Osteocyte (in vitro differentiated cells): ENCODE results near the gene WWP2. TPM values are rescaled to one million over a fixed set of nuclear protein-coding genes. Genes with fewer than 3 reads are reported as not detected.
A peak's percentile ranks its signal among the peaks of the same experiment; 100 is the strongest.

Experiments
- DNase-seq: peaks from one replicate; pipeline ENCODE4 v3.0.0; 2021; ENCODE audit warnings: mixed read lengths; ENCODE audit not compliant: unreplicated experiment; ENCODE audit errors: extremely low spot score
- H3K27ac Mint-ChIP-seq: one replicate; pipeline ENCODE4 v1.8.0; 2021; ENCODE audit warnings: mild to moderate bottlenecking, mixed read lengths; ENCODE audit not compliant: unreplicated experiment
- H3K27me3 Mint-ChIP-seq: one replicate; pipeline ENCODE4 v1.8.0; 2021; ENCODE audit warnings: mixed read lengths; ENCODE audit not compliant: unreplicated experiment
- H3K36me3 Mint-ChIP-seq: one replicate; pipeline ENCODE4 v1.8.0; 2021; ENCODE audit warnings: mixed read lengths; ENCODE audit not compliant: unreplicated experiment
- H3K4me1 Mint-ChIP-seq: one replicate; pipeline ENCODE4 v1.8.0; 2021; ENCODE audit warnings: mixed read lengths; ENCODE audit not compliant: unreplicated experiment
- H3K4me3 Mint-ChIP-seq: one replicate; pipeline ENCODE4 v1.8.0; 2021; ENCODE audit warnings: mild to moderate bottlenecking, moderate library complexity, mixed read lengths; ENCODE audit not compliant: unreplicated experiment
- H3K9me3 Mint-ChIP-seq: one replicate; pipeline ENCODE4 v1.8.0; 2021; ENCODE audit warnings: mixed read lengths; ENCODE audit not compliant: unreplicated experiment
- CTCF ChIP-seq: fragments of 200-600 bp; sonication (generic); IDR thresholded peaks from 2 replicates; pipeline ENCODE4 v1.5.0; 2021; ENCODE audit warnings: antibody characterized with exemption, mild to moderate bottlenecking, moderate library complexity
- total RNA-seq: library from RNA; stranded (reverse); gene quantifications from 2 replicates; pipeline ENCODE4 v1.2.1, GENCODE V29; 2021

Gene WWP2
- total RNA-seq, 1 donor from 2014 or later, result 36.2 TPM

GRCh38 chr16:69883744-69884143 lies 121.6 kb downstream of the WWP2 start:
- no peak overlapping the region for H3K27ac Mint-ChIP-seq
- DNase-seq, result no peak
- peaks cover 6% of the 10 kb centered on the region for H3K4me1 Mint-ChIP-seq
- H3K4me3 Mint-ChIP-seq, result no peak overlapping the region
- no peaks in the 10 kb centered on the region for H3K27me3 Mint-ChIP-seq
- TF ChIP-seq CTCF, result no peak
- peaks cover 6% of the 10 kb centered on the region for H3K9me3 Mint-ChIP-seq
- peaks cover 24% of the 10 kb centered on the region for H3K36me3 Mint-ChIP-seq

- no peaks in the 10 kb centered on the region for H3K9me3 Mint-ChIP-seq
- no peak overlapping the region for H3K27ac Mint-ChIP-seq
- no peak for DNase-seq
- no peaks in the 10 kb centered on the region for H3K27me3 Mint-ChIP-seq
- H3K36me3 Mint-ChIP-seq, result peaks cover 23% of the 10 kb centered on the region
- no peak for TF ChIP-seq CTCF
- H3K4me3 Mint-ChIP-seq, result no peak overlapping the region
- peaks cover 14% of the 10 kb centered on the region for H3K4me1 Mint-ChIP-seq
Observed at GRCh38 chr16:69885722-69886121, 123.6 kb downstream of the WWP2 start.

- TF ChIP-seq CTCF, result no peak
- no peaks in the 10 kb centered on the region for H3K27me3 Mint-ChIP-seq
Observed at GRCh38 chr16:69886726-69887125, 124.6 kb downstream of the WWP2 start.

GRCh38 chr16:69888005-69888590 lies 126.0 kb downstream of the WWP2 start:
- no peak for TF ChIP-seq CTCF
- Mint-ChIP-seq H3K9me3 (no peaks in the 10 kb centered on the region), H3K27me3 (no peaks in the 10 kb centered on the region), H3K4me1 (peaks cover 22% of the 10 kb centered on the region), H3K36me3 (peaks cover 25% of the 10 kb centered on the region), H3K27ac (no peak overlapping the region), H3K4me3 (no peak overlapping the region)
- no peak for DNase-seq

More at GRCh38 chr16:69886726-69887125, 124.6 kb downstream of the WWP2 start:
- no peak for DNase-seq
- no peak overlapping the region for H3K27ac Mint-ChIP-seq
- H3K4me3 Mint-ChIP-seq, result no peak overlapping the region
- peaks cover 21% of the 10 kb centered on the region for H3K4me1 Mint-ChIP-seq
- H3K9me3 Mint-ChIP-seq, result no peaks in the 10 kb centered on the region
- H3K36me3 Mint-ChIP-seq, result peaks cover 24% of the 10 kb centered on the region

GRCh38 chr16:69889295-69889964 lies 127.3 kb downstream of the WWP2 start:
- peaks cover 22% of the 10 kb centered on the region for H3K4me1 Mint-ChIP-seq
- DNase-seq, result no peak
- H3K4me3 Mint-ChIP-seq, result no peak overlapping the region
- H3K27me3 Mint-ChIP-seq, result no peaks in the 10 kb centered on the region
- H3K27ac Mint-ChIP-seq, result peak overlapping the region; percentile 92
- no peaks in the 10 kb centered on the region for H3K9me3 Mint-ChIP-seq
- TF ChIP-seq CTCF, result no peak
- peaks cover 30% of the 10 kb centered on the region for H3K36me3 Mint-ChIP-seq
